Esophagus muscularis mucosa (tissue), 4 donors: ENCODE results near the gene FMN2.

Experiments
- EP300 ChIP-seq: sonication (generic); formaldehyde crosslinking; IDR thresholded peaks from one replicate; pipeline ENCODE4 v1.6.1; 2017; ENCODE audit warnings: antibody characterized with exemption
- POLR2A ChIP-seq: fragments of 450-650 bp; IDR thresholded peaks from one replicate; pipeline ENCODE4 v1.6.1; 2017; ENCODE audit warnings: antibody characterized with exemption, moderate library complexity, mild to moderate bottlenecking, low read depth
- POLR2AphosphoS5 ChIP-seq, 2 donors: sonication (generic); formaldehyde crosslinking; IDR thresholded peaks; one replicate each; pipeline ENCODE4 v1.6.1; 2017; ENCODE audit warnings: antibody characterized with exemption in 2 of 2
- TF ChIP-seq, protein P1 (sequence below), 3 experiments: fragments of 200-600 bp in 2 of 3; fragments of 450-650 bp in 1 of 3; sonication (generic) in 2 of 3; IDR thresholded peaks; one replicate each; pipeline ENCODE4 v1.5.1; 2017 to 2019; ENCODE audit warnings: antibody characterized with exemption in 3 of 3, mild to moderate bottlenecking in 2 of 3, moderate library complexity in 1 of 3

DNA sequence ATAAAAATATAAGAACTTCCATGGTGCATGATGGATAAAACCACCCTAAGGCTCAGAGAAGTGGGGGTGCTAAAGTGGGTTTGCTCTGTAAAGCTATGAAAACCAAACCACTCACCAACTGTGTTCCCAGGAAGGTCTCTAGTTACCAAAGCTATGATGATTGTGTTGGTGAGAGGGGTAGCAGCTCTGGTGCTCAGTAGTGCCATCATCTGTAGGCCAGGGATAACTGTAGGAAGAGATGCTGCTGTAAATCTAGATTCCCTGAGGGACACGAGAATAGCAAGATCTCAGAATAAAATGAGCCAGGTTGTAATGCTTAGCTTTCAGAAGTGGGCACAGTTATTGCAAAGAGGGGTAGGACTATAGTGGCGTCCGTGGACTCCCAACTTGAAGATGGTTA is 395.8 kb downstream of the FMN2 start:
- TF ChIP-seq, protein P1, sequence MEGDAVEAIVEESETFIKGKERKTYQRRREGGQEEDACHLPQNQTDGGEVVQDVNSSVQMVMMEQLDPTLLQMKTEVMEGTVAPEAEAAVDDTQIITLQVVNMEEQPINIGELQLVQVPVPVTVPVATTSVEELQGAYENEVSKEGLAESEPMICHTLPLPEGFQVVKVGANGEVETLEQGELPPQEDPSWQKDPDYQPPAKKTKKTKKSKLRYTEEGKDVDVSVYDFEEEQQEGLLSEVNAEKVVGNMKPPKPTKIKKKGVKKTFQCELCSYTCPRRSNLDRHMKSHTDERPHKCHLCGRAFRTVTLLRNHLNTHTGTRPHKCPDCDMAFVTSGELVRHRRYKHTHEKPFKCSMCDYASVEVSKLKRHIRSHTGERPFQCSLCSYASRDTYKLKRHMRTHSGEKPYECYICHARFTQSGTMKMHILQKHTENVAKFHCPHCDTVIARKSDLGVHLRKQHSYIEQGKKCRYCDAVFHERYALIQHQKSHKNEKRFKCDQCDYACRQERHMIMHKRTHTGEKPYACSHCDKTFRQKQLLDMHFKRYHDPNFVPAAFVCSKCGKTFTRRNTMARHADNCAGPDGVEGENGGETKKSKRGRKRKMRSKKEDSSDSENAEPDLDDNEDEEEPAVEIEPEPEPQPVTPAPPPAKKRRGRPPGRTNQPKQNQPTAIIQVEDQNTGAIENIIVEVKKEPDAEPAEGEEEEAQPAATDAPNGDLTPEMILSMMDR (IDR thresholded peaks at IDR 0.05), result no peak
- TF ChIP-seq POLR2A (no peak), EP300 (no peak), POLR2AphosphoS5 (IDR thresholded peaks at IDR 0.05) (no peak)
